Measurements from ENCODE around the gene SYTL5.

SYTL5 gene

GRCh38 chrX:38156838-38157237, 150.5 kb downstream of the SYTL5 start:
- H3K27ac ChIP-seq (replicated peaks), result no peak overlapping the region

GRCh38 chrX:38163193-38163592, 156.8 kb downstream of the SYTL5 start:
- DNase-seq (ENCODE audit: low read depth in 1 of 2, low spot score in 1 of 2), result no peak
- Histone ChIP-seq H3K27ac (replicated peaks) (no peak overlapping the region), H3K27me3 (ENCODE audit: insufficient read depth, poor library complexity, severe bottlenecking) (no peaks in the 10 kb centered on the region), H3K4me3 (replicated peaks; ENCODE audit: insufficient read depth, low read length) (no peak overlapping the region)
- TF ChIP-seq GABPA (IDR thresholded peaks at IDR 0.05; ENCODE audit: low read depth) (no peak), CTCF (IDR thresholded peaks at IDR 0.05; ENCODE audit: insufficient read depth, low read length) (no peak), REST (IDR thresholded peaks at IDR 0.05; ENCODE audit: insufficient replicate concordance, low read depth) (no peak), POLR2AphosphoS5 (IDR thresholded peaks at IDR 0.05; ENCODE audit: low read depth) (no peak), SPI1 (IDR thresholded peaks at IDR 0.05; ENCODE audit: borderline replicate concordance, low read depth) (no peak)

More at GRCh38 chrX:38156838-38157237, 150.5 kb downstream of the SYTL5 start:
- Histone ChIP-seq H3K27me3 (ENCODE audit: insufficient read depth, poor library complexity, severe bottlenecking) (no peaks in the 10 kb centered on the region), H3K4me3 (replicated peaks; ENCODE audit: insufficient read depth, low read length) (no peak overlapping the region)
- DNase-seq (ENCODE audit: low read depth in 1 of 2, low spot score in 1 of 2), result no peak
- no peak for TF ChIP-seq SPI1 (IDR thresholded peaks at IDR 0.05; ENCODE audit: borderline replicate concordance, low read depth)
- TF ChIP-seq GABPA (IDR thresholded peaks at IDR 0.05; ENCODE audit: low read depth), result no peak
- no peak for TF ChIP-seq CTCF (IDR thresholded peaks at IDR 0.05; ENCODE audit: insufficient read depth, low read length)
- TF ChIP-seq POLR2AphosphoS5 (IDR thresholded peaks at IDR 0.05; ENCODE audit: low read depth), result no peak
- TF ChIP-seq REST (IDR thresholded peaks at IDR 0.05; ENCODE audit: insufficient replicate concordance, low read depth), result no peak

GRCh38 chrX:38165023-38165422, 158.7 kb downstream of the SYTL5 start:
- TF ChIP-seq POLR2AphosphoS5 (IDR thresholded peaks at IDR 0.05; ENCODE audit: low read depth) (no peak), GABPA (IDR thresholded peaks at IDR 0.05; ENCODE audit: low read depth) (no peak), REST (IDR thresholded peaks at IDR 0.05; ENCODE audit: insufficient replicate concordance, low read depth) (no peak), CTCF (IDR thresholded peaks at IDR 0.05; ENCODE audit: insufficient read depth, low read length) (no peak), SPI1 (IDR thresholded peaks at IDR 0.05; ENCODE audit: borderline replicate concordance, low read depth) (no peak)
- Histone ChIP-seq H3K27ac (replicated peaks) (no peak overlapping the region), H3K4me3 (replicated peaks; ENCODE audit: insufficient read depth, low read length) (no peak overlapping the region), H3K27me3 (ENCODE audit: insufficient read depth, poor library complexity, severe bottlenecking) (no peaks in the 10 kb centered on the region)
- no peak for DNase-seq (ENCODE audit: low read depth in 1 of 2, low spot score in 1 of 2)

All from HL-60 (cell line).